Testis (tissue), 3 donors: ENCODE data around the gene TGIF2. TPM values are rescaled to one million over a fixed set of nuclear protein-coding genes. Genes with fewer than 3 reads are reported as not detected.

Experiments used
- DNase-seq: peaks from one replicate; pipeline ENCODE4 v3.0.0-alpha.2; 2019
- H3K27ac ChIP-seq, 2 donors: fragments of 200-600 bp; sonication (generic); one replicate each; pipeline ENCODE4 v1.5.1; 2019
- H3K27me3 ChIP-seq: fragments of 200-600 bp; sonication (generic); one replicate; pipeline ENCODE4 v1.5.1; 2019
- H3K36me3 ChIP-seq: fragments of 200-600 bp; sonication (generic); one replicate; pipeline ENCODE4 v1.5.1; 2017; ENCODE audit warnings: low read depth; ENCODE audit errors: missing control alignments
- H3K4me1 ChIP-seq: fragments of 200-600 bp; sonication (generic); one replicate; pipeline ENCODE4 v1.5.1; 2019
- H3K4me3 ChIP-seq, 2 donors: fragments of 200-600 bp; sonication (generic); one replicate each; pipeline ENCODE4 v1.5.1; 2017 to 2019
- H3K9me3 ChIP-seq: fragments of 200-600 bp; sonication (generic); one replicate; pipeline ENCODE4 v1.5.1; 2017
- CTCF ChIP-seq, 3 experiments: fragments of 450-650 bp in 2 of 3; fragments of 200-600 bp in 1 of 3; sonication (generic) in 1 of 3; IDR thresholded peaks; one replicate each; pipeline ENCODE4 v1.5.1; 2016 to 2019; ENCODE audit warnings: antibody characterized with exemption in 3 of 3, mild to moderate bottlenecking in 2 of 3, moderate library complexity in 1 of 3
- POLR2A ChIP-seq: fragments of 450-650 bp; IDR thresholded peaks from one replicate; pipeline ENCODE4 v1.6.1; 2017; ENCODE audit warnings: antibody characterized with exemption, mild to moderate bottlenecking, moderate library complexity
- WGBS, 2 donors: methylation state at CpG; one replicate each; pipeline ENCODE4 v1.1.5; 2018; 5-methylcytosine and 5-hydroxymethylcytosine counted together
- intact Hi-C: fragments of 100-400 bp; cut with DNase I; formaldehyde crosslinking; loops from one replicate; pipeline ENCODE4 v1.15.1; 2023; ENCODE audit warnings: low total_unique reads
- polyA plus RNA-seq: library from polyadenylated mRNA; stranded (reverse); fragments of 350-450 nt; fragmentation: Illumina TruSeq; extraction: RNeasy Lipid Tissue Mini Kit (QIAGEN cat#74804); gene quantifications from one replicate; pipeline ENCODE4 v1.2.3, GENCODE V29; 2014; ENCODE audit warnings: low read depth, low replicate concordance; ENCODE audit not compliant: insufficient read depth
- total RNA-seq, 2 donors: library from RNA; depleted of rRNA; stranded (reverse); fragments of >200 nt; gene quantifications; one replicate each; pipeline ENCODE4 v1.2.3, GENCODE V29; 2016

The TGIF2 gene
- total and polyA plus RNA-seq, 3 donors from 2014 or later = 24.0 to 37.2 (median 34.3) TPM

- Histone ChIP-seq H3K9me3 (no peaks in the 10 kb centered on the region), H3K36me3 (no peaks in the 10 kb centered on the region), H3K27ac (peak overlapping the region in 1 of 2 donors; percentile 93), H3K4me1 (peaks cover 43% of the 10 kb centered on the region), H3K27me3 (no peaks in the 10 kb centered on the region), H3K4me3 (no peak overlapping the region)
- no peak for DNase-seq
- 14 to 41% methylated on average over 1 of the region's 1 CpG for WGBS, 2 donors
- intact Hi-C loops = no loop called here
- TF ChIP-seq POLR2A (no peak), CTCF (IDR thresholded peaks at IDR 0.05) (no peak)
Measured at GRCh38 chr20:36576081-36576445, 2.7 kb downstream of the TGIF2 start.

- Histone ChIP-seq H3K27ac (no peak overlapping the region), H3K4me1 (peaks cover 27% of the 10 kb centered on the region), H3K27me3 (no peaks in the 10 kb centered on the region), H3K36me3 (no peaks in the 10 kb centered on the region), H3K9me3 (no peaks in the 10 kb centered on the region), H3K4me3 (no peak overlapping the region)
- no peak for TF ChIP-seq CTCF (IDR thresholded peaks at IDR 0.05)
- TF ChIP-seq POLR2A = no peak
- intact Hi-C loops = no loop called here
- DNase-seq = no peak
- 89 to 95% methylated on average over 9 to 15 of the region's 15 CpGs for WGBS, 2 donors
Measured at GRCh38 chr20:36578356-36579041, 5.1 kb downstream of the TGIF2 start.

- Histone ChIP-seq H3K36me3 (no peaks in the 10 kb centered on the region), H3K4me1 (peaks cover 24% of the 10 kb centered on the region), H3K9me3 (no peaks in the 10 kb centered on the region), H3K27ac (no peak overlapping the region), H3K27me3 (no peaks in the 10 kb centered on the region), H3K4me3 (no peak overlapping the region)
- 59 to 60% methylated on average over 2 of the region's 2 CpGs for WGBS, 2 donors
- TF ChIP-seq CTCF (IDR thresholded peaks at IDR 0.05) (no peak), POLR2A (no peak)
- DNase-seq = peak; percentile 78
- intact Hi-C loops = no loop called here
Measured at GRCh38 chr20:36579996-36580545, 6.7 kb downstream of the TGIF2 start.

DNA sequence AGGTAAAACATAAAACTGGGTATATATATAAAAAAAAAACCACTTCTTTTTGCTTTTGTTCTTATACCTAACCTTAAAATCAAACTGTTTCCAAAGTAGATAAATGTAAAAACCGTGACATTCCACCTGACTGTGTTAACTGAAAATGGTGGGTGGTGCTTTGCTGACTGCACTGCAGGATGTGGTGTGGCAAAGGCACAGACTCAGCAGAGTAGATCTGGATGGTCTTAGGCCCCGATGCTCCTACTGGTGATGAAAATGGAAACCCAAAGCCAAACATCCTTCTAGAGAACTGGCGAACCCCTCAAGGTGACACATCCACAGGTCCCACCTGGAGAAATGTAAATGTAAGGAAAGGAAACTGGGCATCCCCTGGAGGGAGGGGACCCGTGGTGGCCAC, 8.9 kb downstream of the TGIF2 start:
- Histone ChIP-seq H3K4me3 (no peak overlapping the region), H3K9me3 (no peaks in the 10 kb centered on the region), H3K4me1 (peaks cover 16% of the 10 kb centered on the region), H3K27me3 (no peaks in the 10 kb centered on the region), H3K27ac (no peak overlapping the region), H3K36me3 (no peaks in the 10 kb centered on the region)
- 82 to 90% methylated on average over 4 of the region's 4 CpGs for WGBS, 2 donors
- intact Hi-C loops = no loop called here
- no peak for DNase-seq
- no peak for TF ChIP-seq CTCF (IDR thresholded peaks at IDR 0.05)
- no peak for TF ChIP-seq POLR2A

DNA sequence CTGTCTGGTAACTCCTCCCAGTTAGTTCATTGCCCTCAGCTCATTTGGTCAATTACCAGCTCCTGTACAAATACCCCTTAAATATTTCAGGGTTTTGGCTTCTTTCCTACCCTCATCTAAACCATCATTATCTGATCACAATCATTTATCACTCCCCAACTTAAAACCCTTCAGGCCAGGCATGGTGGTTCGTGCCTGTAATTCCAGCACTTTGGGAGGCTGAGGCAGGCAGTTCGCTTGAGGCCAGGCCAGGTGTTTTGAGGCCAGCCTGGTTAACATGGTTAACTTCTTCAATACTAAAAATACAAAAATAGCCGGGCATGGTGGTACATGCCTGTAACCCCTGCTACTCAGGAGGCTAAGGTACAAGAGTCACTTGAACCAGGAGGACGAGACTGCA, 9.4 kb downstream of the TGIF2 start:
- H3K9me3 ChIP-seq = no peaks in the 10 kb centered on the region
- intact Hi-C loops = no loop called here
- H3K36me3 ChIP-seq = no peaks in the 10 kb centered on the region
- 88 to 89% methylated on average over 4 of the region's 4 CpGs for WGBS, 2 donors
- peaks cover 21% of the 10 kb centered on the region for H3K4me1 ChIP-seq
- no peak for TF ChIP-seq POLR2A
- no peak for TF ChIP-seq CTCF (IDR thresholded peaks at IDR 0.05)
- no peaks in the 10 kb centered on the region for H3K27me3 ChIP-seq
- no peak overlapping the region for H3K27ac ChIP-seq
- DNase-seq = no peak
- no peak overlapping the region for H3K4me3 ChIP-seq
